Right cardiac atrium (tissue), 5 donors: ENCODE measurements around the gene CELF2. TPM values are rescaled to one million over a fixed set of nuclear protein-coding genes. Genes with fewer than 3 reads are reported as not detected.
"Not testable (repeated sequence)": the region's sequence is repeated elsewhere in the genome, so short reads cannot be mapped to it uniquely, and the experiment has no call there.

Experiments used
- ATAC-seq, 2 donors: fragments of 200-7000 bp; cut with Tn5 transposase; one replicate each; pipeline versions ENCODE4 v1.8.0 to v1.9.1; 2020; ENCODE audit warnings: moderate library complexity in 2 of 2, mild to moderate bottlenecking in 1 of 2
- DNase-seq, 3 donors: peaks; one replicate each; pipeline ENCODE4 v3.0.0-alpha.2; 2020
- H3K27ac ChIP-seq: one replicate; pipeline ENCODE4 v1.5.1; 2013; ENCODE audit warnings: mild to moderate bottlenecking, low read length, control low read depth, moderate library complexity
- H3K27me3 ChIP-seq: one replicate; pipeline ENCODE4 v1.6.1; 2013; ENCODE audit not compliant: control insufficient read depth, insufficient read depth
- H3K4me1 ChIP-seq: one replicate; pipeline ENCODE4 v1.6.1; 2013; ENCODE audit warnings: low read length; ENCODE audit not compliant: control insufficient read depth, insufficient read depth
- H3K4me3 ChIP-seq: one replicate; pipeline ENCODE4 v1.5.1; 2013; ENCODE audit warnings: low read length, control low read depth
- H3K9me3 ChIP-seq: one replicate; pipeline ENCODE4 v1.6.1; 2013; ENCODE audit warnings: low read length; ENCODE audit not compliant: control insufficient read depth
- WGBS: extraction: QIAGEN DNeasy Blood & Tissue Kit; methylation state at CpG from one replicate; pipeline ENCODE4 v1.1.7; 2013; 5-methylcytosine and 5-hydroxymethylcytosine counted together
- intact Hi-C, 4 donors: fragments of 100-400 bp; cut with DNase I; formaldehyde crosslinking; loops; one replicate each; pipeline versions ENCODE4 v1.11.0 to v1.14.0; 2022 to 2023
- polyA plus RNA-seq: library from polyadenylated mRNA; stranded (reverse); fragments of 200-250 nt; gene quantifications from one replicate; pipeline ENCODE4 v1.2.3, GENCODE V29; 2013
- total RNA-seq, 4 donors: library from RNA; stranded (reverse); fragmentation: NEBNext Ultra II Directional; extraction: Animal tissue kit (Norgen Biotek cat#: 25700); gene quantifications; one replicate each; pipeline ENCODE4 v1.2.1, GENCODE V29; 2021
- donor health status: healthy with polysubstance abuse.
- donor health status: DM: no; HTN: yes; CAD: no.
- donor health status: DM: no; HTN: no; CAD: no.
- donor health status: DM: no; HTN: yes; CAD: no; lungs with severe emphysema.
- donor health status: DM: yes; HTN: yes; CAD: no.

Gene CELF2
- total and polyA plus RNA-seq, 5 donors: 19.4 to 87.0 (median 76.8) TPM

GRCh38 chr10:11359869-11360268, 342.2 kb downstream of the CELF2 start:
- no peaks in the 10 kb centered on the region for H3K9me3 ChIP-seq
- H3K4me1 ChIP-seq: no peaks in the 10 kb centered on the region
- intact Hi-C loops: no loop called here
- no peak overlapping the region for H3K27ac ChIP-seq
- no peaks in the 10 kb centered on the region for H3K27me3 ChIP-seq
- DNase-seq (no peak), ATAC-seq (no peak)
- WGBS: 97% methylated on average over 3 of the region's 3 CpGs
- H3K4me3 ChIP-seq: no peak overlapping the region

- Histone ChIP-seq H3K4me1 (no peaks in the 10 kb centered on the region), H3K9me3 (no peaks in the 10 kb centered on the region), H3K27ac (no peak overlapping the region), H3K4me3 (no peak overlapping the region), H3K27me3 (no peaks in the 10 kb centered on the region)
- DNase-seq (no peak), ATAC-seq (no peak)
- intact Hi-C loops: no loop called here
- WGBS: 91% methylated on average over 7 of the region's 7 CpGs
Observed at GRCh38 chr10:11363497-11363896, 345.8 kb downstream of the CELF2 start.

- ATAC-seq (no peak), DNase-seq (no peak)
- H3K27ac ChIP-seq: no peak overlapping the region
- no peaks in the 10 kb centered on the region for H3K27me3 ChIP-seq
- WGBS: 71% methylated on average over 1 of the region's 1 CpG
- H3K9me3 ChIP-seq: no peaks in the 10 kb centered on the region
- intact Hi-C loops: no loop called here
- no peaks in the 10 kb centered on the region for H3K4me1 ChIP-seq
- H3K4me3 ChIP-seq: no peak overlapping the region
Observed at GRCh38 chr10:11364241-11364640, 346.6 kb downstream of the CELF2 start.

- H3K9me3 ChIP-seq, H3K4me3 ChIP-seq, ATAC-seq, intact Hi-C loops, DNase-seq, H3K27ac ChIP-seq, H3K27me3 ChIP-seq, H3K4me1 ChIP-seq: not testable (repeated sequence)
- WGBS: 84% methylated on average over 4 of the region's 4 CpGs
Observed at GRCh38 chr10:11366889-11367288, 349.2 kb downstream of the CELF2 start.

GRCh38 chr10:11367505-11367904, 349.8 kb downstream of the CELF2 start:
- intact Hi-C loops: no loop called here
- H3K4me1 ChIP-seq: no peaks in the 10 kb centered on the region
- no peak for DNase-seq
- ATAC-seq: no peak
- no peak overlapping the region for H3K4me3 ChIP-seq
- H3K9me3 ChIP-seq: no peaks in the 10 kb centered on the region
- no peaks in the 10 kb centered on the region for H3K27me3 ChIP-seq
- 95% methylated on average over 9 of the region's 9 CpGs for WGBS
- no peak overlapping the region for H3K27ac ChIP-seq

GRCh38 chr10:11373717-11374171, 356.1 kb downstream of the CELF2 start:
- H3K27me3 ChIP-seq: no peaks in the 10 kb centered on the region
- no peak overlapping the region for H3K4me3 ChIP-seq
- DNase-seq (no peak), ATAC-seq (no peak)
- WGBS: 76% methylated on average over 11 of the region's 11 CpGs
- H3K27ac ChIP-seq: no peak overlapping the region
- intact Hi-C loops: no loop called here
- H3K9me3 ChIP-seq: no peaks in the 10 kb centered on the region
- no peaks in the 10 kb centered on the region for H3K4me1 ChIP-seq

- intact Hi-C loops: no loop called here
- H3K9me3 ChIP-seq: no peaks in the 10 kb centered on the region
- no peak for ATAC-seq
- no peak overlapping the region for H3K27ac ChIP-seq
- WGBS: 84% methylated on average over 3 of the region's 3 CpGs
- no peak for DNase-seq
- H3K27me3 ChIP-seq: no peaks in the 10 kb centered on the region
- peaks cover 2% of the 10 kb centered on the region for H3K4me1 ChIP-seq
- H3K4me3 ChIP-seq: no peak overlapping the region
Observed at GRCh38 chr10:11377267-11377666, 359.6 kb downstream of the CELF2 start.

GRCh38 chr10:11378835-11379234, 361.2 kb downstream of the CELF2 start:
- Histone ChIP-seq H3K27me3 (no peaks in the 10 kb centered on the region), H3K4me3 (no peak overlapping the region), H3K9me3 (no peaks in the 10 kb centered on the region), H3K27ac (no peak overlapping the region), H3K4me1 (peaks cover 2% of the 10 kb centered on the region)
- DNase-seq (no peak), ATAC-seq (no peak)
- WGBS: 60% methylated on average over 6 of the region's 6 CpGs
- intact Hi-C loops: no loop called here

- Histone ChIP-seq H3K4me3 (no peak overlapping the region), H3K27ac (no peak overlapping the region), H3K4me1 (peaks cover 2% of the 10 kb centered on the region), H3K9me3 (no peaks in the 10 kb centered on the region), H3K27me3 (no peaks in the 10 kb centered on the region)
- intact Hi-C loops: no loop called here
- WGBS: 59% methylated on average over 17 of the region's 17 CpGs
- peak; percentile 32 to 86 (median 74) for DNase-seq
- peak; percentile 82 to 85 for ATAC-seq
Observed at GRCh38 chr10:11379771-11380170, 362.1 kb downstream of the CELF2 start.

- no peak for DNase-seq
- Histone ChIP-seq H3K9me3 (no peaks in the 10 kb centered on the region), H3K27me3 (no peaks in the 10 kb centered on the region), H3K4me3 (no peak overlapping the region), H3K4me1 (peaks cover 2% of the 10 kb centered on the region), H3K27ac (no peak overlapping the region)
- intact Hi-C loops: no loop called here
- 90% methylated on average over 7 of the region's 7 CpGs for WGBS
- ATAC-seq: no peak
Observed at GRCh38 chr10:11381023-11381422, 363.4 kb downstream of the CELF2 start.

- H3K4me1 ChIP-seq: peaks cover 2% of the 10 kb centered on the region
- H3K9me3 ChIP-seq: no peaks in the 10 kb centered on the region
- ATAC-seq (no peak), DNase-seq (no peak)
- H3K27ac ChIP-seq: no peak overlapping the region
- 87% methylated on average over 5 of the region's 5 CpGs for WGBS
- intact Hi-C loops: no loop called here
- H3K27me3 ChIP-seq: no peaks in the 10 kb centered on the region
- no peak overlapping the region for H3K4me3 ChIP-seq
Observed at GRCh38 chr10:11381511-11381910, 363.8 kb downstream of the CELF2 start.

GRCh38 chr10:11382187-11382586, 364.5 kb downstream of the CELF2 start:
- ATAC-seq: no peak
- Histone ChIP-seq H3K4me3 (no peak overlapping the region), H3K4me1 (peaks cover 2% of the 10 kb centered on the region), H3K27ac (no peak overlapping the region), H3K9me3 (no peaks in the 10 kb centered on the region), H3K27me3 (no peaks in the 10 kb centered on the region)
- WGBS: 85% methylated on average over 10 of the region's 10 CpGs
- no peak for DNase-seq
- intact Hi-C loops: no loop called here
